ENCODE measurements around the gene GPR17.

Gene GPR17

GRCh38 chr2:127633556-127634065 lies 12.3 kb upstream of the GPR17 start:
- Histone ChIP-seq H3K9ac (ENCODE audit: low read depth, low read length) (no peak overlapping the region), H3K27ac (ENCODE audit: low read depth, low read length) (no peak overlapping the region), H3K4me3 (ENCODE audit: low read length) (no peak overlapping the region), H3K4me1 (ENCODE audit: insufficient read depth, low read length) (peaks cover 11% of the 10 kb centered on the region), H3K27me3 (ENCODE audit: insufficient read depth, low read length) (no peaks in the 10 kb centered on the region), H3K9me3 (ENCODE audit: insufficient read depth, low read depth, low read length) (no peaks in the 10 kb centered on the region), H3K36me3 (ENCODE audit: insufficient read depth, low read length) (no peaks in the 10 kb centered on the region)
- WGBS: 95% methylated on average over 9 of the region's 9 CpGs

- Histone ChIP-seq H3K4me1 (ENCODE audit: insufficient read depth, low read length) (peaks cover 11% of the 10 kb centered on the region), H3K27me3 (ENCODE audit: insufficient read depth, low read length) (no peaks in the 10 kb centered on the region), H3K4me3 (ENCODE audit: low read length) (no peak overlapping the region), H3K36me3 (ENCODE audit: insufficient read depth, low read length) (no peaks in the 10 kb centered on the region), H3K9me3 (ENCODE audit: insufficient read depth, low read depth, low read length) (no peaks in the 10 kb centered on the region), H3K27ac (ENCODE audit: low read depth, low read length) (no peak overlapping the region), H3K9ac (ENCODE audit: low read depth, low read length) (no peak overlapping the region)
- 97% methylated on average over 16 of the region's 16 CpGs for WGBS
These were observed 11.8 kb upstream of the GPR17 start for GRCh38 chr2:127634066-127634617.

- no peak overlapping the region for H3K9ac ChIP-seq (ENCODE audit: low read depth, low read length)
- no peaks in the 10 kb centered on the region for H3K27me3 ChIP-seq (ENCODE audit: insufficient read depth, low read length)
- H3K36me3 ChIP-seq (ENCODE audit: insufficient read depth, low read length): no peaks in the 10 kb centered on the region
- H3K4me1 ChIP-seq (ENCODE audit: insufficient read depth, low read length): peaks cover 11% of the 10 kb centered on the region
- no peaks in the 10 kb centered on the region for H3K9me3 ChIP-seq (ENCODE audit: insufficient read depth, low read depth, low read length)
- WGBS: 96% methylated on average over 17 of the region's 17 CpGs
- H3K4me3 ChIP-seq (ENCODE audit: low read length): no peak overlapping the region
- no peak overlapping the region for H3K27ac ChIP-seq (ENCODE audit: low read depth, low read length)
These were observed 11.2 kb upstream of the GPR17 start for GRCh38 chr2:127634626-127635379.

- no peak overlapping the region for H3K27ac ChIP-seq (ENCODE audit: low read depth, low read length)
- H3K27me3 ChIP-seq (ENCODE audit: insufficient read depth, low read length): no peaks in the 10 kb centered on the region
- H3K36me3 ChIP-seq (ENCODE audit: insufficient read depth, low read length): no peaks in the 10 kb centered on the region
- no peaks in the 10 kb centered on the region for H3K9me3 ChIP-seq (ENCODE audit: insufficient read depth, low read depth, low read length)
- WGBS: 94% methylated on average over 19 of the region's 19 CpGs
- no peak overlapping the region for H3K9ac ChIP-seq (ENCODE audit: low read depth, low read length)
- peaks cover 11% of the 10 kb centered on the region for H3K4me1 ChIP-seq (ENCODE audit: insufficient read depth, low read length)
- no peak overlapping the region for H3K4me3 ChIP-seq (ENCODE audit: low read length)
These were observed 10.3 kb upstream of the GPR17 start for GRCh38 chr2:127635380-127636237.

- Histone ChIP-seq H3K9me3 (ENCODE audit: insufficient read depth, low read depth, low read length) (no peaks in the 10 kb centered on the region), H3K4me3 (ENCODE audit: low read length) (no peak overlapping the region), H3K27me3 (ENCODE audit: insufficient read depth, low read length) (no peaks in the 10 kb centered on the region), H3K27ac (ENCODE audit: low read depth, low read length) (no peak overlapping the region), H3K4me1 (ENCODE audit: insufficient read depth, low read length) (peaks cover 11% of the 10 kb centered on the region), H3K9ac (ENCODE audit: low read depth, low read length) (no peak overlapping the region), H3K36me3 (ENCODE audit: insufficient read depth, low read length) (no peaks in the 10 kb centered on the region)
- whole genome bisulfite sequencing: 95% methylated on average over 33 of the region's 33 CpGs
These were observed 9.4 kb upstream of the GPR17 start for GRCh38 chr2:127636248-127637235.

- no peaks in the 10 kb centered on the region for H3K36me3 ChIP-seq (ENCODE audit: insufficient read depth, low read length)
- H3K27ac ChIP-seq (ENCODE audit: low read depth, low read length): peak overlapping the region; percentile 51; the same call in 1 of the 2 replicates
- H3K4me3 ChIP-seq (ENCODE audit: low read length): no peak overlapping the region
- H3K9ac ChIP-seq (ENCODE audit: low read depth, low read length): no peak overlapping the region; the same call in 1 of the 2 replicates
- 68% methylated on average over 13 of the region's 13 CpGs for WGBS
- no peaks in the 10 kb centered on the region for H3K27me3 ChIP-seq (ENCODE audit: insufficient read depth, low read length)
- H3K9me3 ChIP-seq (ENCODE audit: insufficient read depth, low read depth, low read length): no peaks in the 10 kb centered on the region
- peaks cover 11% of the 10 kb centered on the region for H3K4me1 ChIP-seq (ENCODE audit: insufficient read depth, low read length)
These were observed 8.7 kb upstream of the GPR17 start for GRCh38 chr2:127637236-127637630.

GRCh38 chr2:127637725-127638252 lies 8.2 kb upstream of the GPR17 start:
- H3K4me1 ChIP-seq (ENCODE audit: insufficient read depth, low read length): peaks cover 11% of the 10 kb centered on the region
- peak overlapping the region; percentile 9; the same call in 1 of the 2 replicates for H3K4me3 ChIP-seq (ENCODE audit: low read length)
- H3K36me3 ChIP-seq (ENCODE audit: insufficient read depth, low read length): no peaks in the 10 kb centered on the region
- H3K9me3 ChIP-seq (ENCODE audit: insufficient read depth, low read depth, low read length): no peaks in the 10 kb centered on the region
- no peaks in the 10 kb centered on the region for H3K27me3 ChIP-seq (ENCODE audit: insufficient read depth, low read length)
- 35% methylated on average over 8 of the region's 8 CpGs for WGBS
- H3K9ac ChIP-seq (ENCODE audit: low read depth, low read length): no peak overlapping the region; the same call in 1 of the 2 replicates
- peak overlapping the region; percentile 51; the same call in 1 of the 2 replicates for H3K27ac ChIP-seq (ENCODE audit: low read depth, low read length)

GRCh38 chr2:127638361-127639110 lies 7.4 kb upstream of the GPR17 start:
- Histone ChIP-seq H3K27me3 (ENCODE audit: insufficient read depth, low read length) (no peaks in the 10 kb centered on the region), H3K9me3 (ENCODE audit: insufficient read depth, low read depth, low read length) (no peaks in the 10 kb centered on the region), H3K9ac (ENCODE audit: low read depth, low read length) (no peak overlapping the region), H3K4me3 (ENCODE audit: low read length) (peak overlapping the region; percentile 9; the same call in 1 of the 2 replicates), H3K4me1 (ENCODE audit: insufficient read depth, low read length) (peaks cover 11% of the 10 kb centered on the region), H3K27ac (ENCODE audit: low read depth, low read length) (no peak overlapping the region), H3K36me3 (ENCODE audit: insufficient read depth, low read length) (no peaks in the 10 kb centered on the region)
- WGBS: 56% methylated on average over 23 of the region's 23 CpGs

GRCh38 chr2:127639111-127639474 lies 6.9 kb upstream of the GPR17 start:
- Histone ChIP-seq H3K27me3 (ENCODE audit: insufficient read depth, low read length) (no peaks in the 10 kb centered on the region), H3K4me3 (ENCODE audit: low read length) (no peak overlapping the region), H3K9me3 (ENCODE audit: insufficient read depth, low read depth, low read length) (no peaks in the 10 kb centered on the region), H3K9ac (ENCODE audit: low read depth, low read length) (no peak overlapping the region), H3K27ac (ENCODE audit: low read depth, low read length) (no peak overlapping the region), H3K4me1 (ENCODE audit: insufficient read depth, low read length) (peaks cover 11% of the 10 kb centered on the region), H3K36me3 (ENCODE audit: insufficient read depth, low read length) (no peaks in the 10 kb centered on the region)
- WGBS: 94% methylated on average over 13 of the region's 13 CpGs
